H1 (cell line): ENCODE data around the gene SHISA7. TPM values are rescaled to one million over a fixed set of nuclear protein-coding genes. Genes with fewer than 3 reads are reported as not detected.

ENCODE experiments used
- CTCF ChIA-PET: fragments of 300-600 bp; sonication (Branson Sonifier 250); formaldehyde crosslinking; loops from one replicate; lab custom pipeline; 2021; ENCODE audit not compliant: partially characterized antibody; lab: Charles Lee
- POLR2A ChIA-PET: fragments of 300-600 bp; sonication (Branson Sonifier 250); formaldehyde crosslinking; loops from one replicate; lab custom pipeline; 2021; ENCODE audit warnings: inconsistent platforms; ENCODE audit not compliant: partially characterized antibody; lab: Charles Lee
- DNase-seq, 2 experiments: peaks; one replicate each; pipeline versions ENCODE4 v3.0.0 to v3.0.0-alpha.2; 2010 to 2022; ENCODE audit warnings: low spot score in 2 of 2, low read depth in 1 of 2, mixed read lengths in 1 of 2
- FAIRE-seq: peaks from 2 replicates; lab custom pipeline; 2011; peaks lifted over from hg19 to GRCh38; lab: Jason Lieb, UNC
- H2AFZ ChIP-seq: 2 replicates; pipeline ENCODE4 v1.8.1; 2012; ENCODE audit warnings: low read length, inconsistent platforms
- H2AK5ac ChIP-seq: 2 replicates; pipeline ENCODE4 v1.6.1; 2013; ENCODE audit warnings: low read depth, low read length
- H2BK120ac ChIP-seq: replicated peaks from 2 replicates; pipeline ENCODE3; 2013; ENCODE audit warnings: low read depth, low read length, inconsistent platforms
- H2BK12ac ChIP-seq: 2 replicates; pipeline ENCODE4 v1.6.1; 2013; ENCODE audit warnings: low read depth, low read length
- H2BK15ac ChIP-seq: 2 replicates; pipeline ENCODE4 v1.6.1; 2013; ENCODE audit warnings: low read length
- H2BK20ac ChIP-seq: 2 replicates; pipeline ENCODE4 v1.6.1; 2013; ENCODE audit warnings: low read length
- H2BK5ac ChIP-seq: 2 replicates; pipeline ENCODE4 v1.6.1; 2013; ENCODE audit warnings: low read depth, low read length
- H3K14ac ChIP-seq: 2 replicates; pipeline ENCODE4 v1.6.1; 2013; ENCODE audit warnings: inconsistent platforms; ENCODE audit not compliant: insufficient read length
- H3K18ac ChIP-seq: 2 replicates; pipeline ENCODE4 v1.6.1; 2013; ENCODE audit warnings: low read length; ENCODE audit errors: extremely low read depth
- H3K23ac ChIP-seq: 2 replicates; pipeline ENCODE4 v1.6.1; 2013; ENCODE audit warnings: inconsistent platforms; ENCODE audit not compliant: insufficient read length
- H3K23me2 ChIP-seq: 2 replicates; pipeline ENCODE4 v1.6.1; 2013; ENCODE audit warnings: low read depth, low read length
- H3K27ac ChIP-seq: 2 replicates; pipeline ENCODE4 v1.6.1; 2011; ENCODE audit warnings: low read depth, low read length, inconsistent platforms
- H3K27me3 ChIP-seq, 4 experiments: replicated peaks in 1 of 4; 1 replicate in 1 of 4; 2 replicates in 3 of 4; pipeline versions ENCODE4 v1.6.1 to v1.8.1; 2011 to 2013; ENCODE audit warnings: low read length in 3 of 4, mild to moderate bottlenecking in 3 of 4, inconsistent platforms in 2 of 4, mixed read lengths in 2 of 4, moderate library complexity in 1 of 4; ENCODE audit not compliant: control insufficient read depth in 3 of 4, insufficient read depth in 3 of 4; ENCODE audit errors: extremely low read depth in 1 of 4
- H3K36me3 ChIP-seq, 4 experiments: 2 replicates each; pipeline versions ENCODE4 v1.6.1 to v1.8.1; 2011 to 2013; ENCODE audit warnings: mild to moderate bottlenecking in 4 of 4, low read length in 3 of 4, moderate library complexity in 2 of 4, control low read depth in 1 of 4, inconsistent platforms in 1 of 4; ENCODE audit not compliant: insufficient read depth in 4 of 4, control insufficient read depth in 2 of 4
- H3K4ac ChIP-seq: replicated peaks from 2 replicates; pipeline ENCODE3; 2013; ENCODE audit warnings: low read length, low read depth, mixed read lengths, inconsistent platforms; ENCODE audit not compliant: insufficient read length
- H3K4me1 ChIP-seq, 4 experiments: replicated peaks in 1 of 4; 1 replicate in 1 of 4; 2 replicates in 3 of 4; pipeline versions ENCODE4 v1.6.1 to v1.8.1; 2011 to 2013; ENCODE audit warnings: low read length in 3 of 4, inconsistent platforms in 2 of 4, mixed read lengths in 1 of 4; ENCODE audit not compliant: insufficient read depth in 4 of 4, control insufficient read depth in 3 of 4
- H3K4me2 ChIP-seq, 2 experiments: 2 replicates each; pipeline versions ENCODE4 v1.6.1 to v1.8.1; 2011 to 2013; ENCODE audit warnings: low read depth in 2 of 2, low read length in 2 of 2, control low read depth in 1 of 2, inconsistent platforms in 1 of 2, mild to moderate bottlenecking in 1 of 2; ENCODE audit not compliant: insufficient read depth in 1 of 2
- H3K4me3 ChIP-seq, 4 experiments: fragments of 200-600, 300-600 bp in 1 of 4; sonication (generic), shearing (Covaris generic), sonication (Bioruptor Twin) in 1 of 4; 2 replicates each; pipeline versions ENCODE4 v1.5.1 to v1.8.1; 2011 to 2016; ENCODE audit warnings: low read length in 4 of 4, low read depth in 3 of 4, control low read depth in 2 of 4, inconsistent platforms in 2 of 4, mild to moderate bottlenecking in 2 of 4, mixed read lengths in 1 of 4, moderate library complexity in 1 of 4; ENCODE audit not compliant: insufficient read depth in 2 of 4; ENCODE audit errors: extremely low read depth in 1 of 4
- H3K56ac ChIP-seq: replicated peaks from 2 replicates; pipeline ENCODE3; 2013; ENCODE audit warnings: low read depth, mild to moderate bottlenecking, mixed read lengths, low read length, inconsistent platforms; ENCODE audit not compliant: insufficient read length
- H3K79me1 ChIP-seq: 2 replicates; pipeline ENCODE4 v1.6.1; 2013; ENCODE audit warnings: low read depth, low read length, control low read depth
- H3K79me2 ChIP-seq, 2 experiments: 2 replicates each; pipeline versions ENCODE4 v1.6.1 to v1.8.1; 2012 to 2013; ENCODE audit warnings: low read length in 2 of 2, mild to moderate bottlenecking in 2 of 2, inconsistent platforms in 1 of 2; ENCODE audit not compliant: insufficient read depth in 2 of 2, control insufficient read depth in 1 of 2
- H3K9ac ChIP-seq, 4 experiments: replicated peaks in 1 of 4; 1 replicate in 1 of 4; 2 replicates in 3 of 4; pipeline versions ENCODE4 v1.6.1 to v1.8.1; 2011 to 2013; ENCODE audit warnings: low read depth in 3 of 4, low read length in 3 of 4, control low read depth in 2 of 4, mild to moderate bottlenecking in 2 of 4, moderate library complexity in 2 of 4, inconsistent platforms in 1 of 4; ENCODE audit errors: extremely low read depth in 1 of 4
- H3K9me3 ChIP-seq, 2 experiments: 2 replicates each; pipeline versions ENCODE4 v1.6.1 to v1.8.1; 2012 to 2013; ENCODE audit warnings: mild to moderate bottlenecking in 2 of 2, moderate library complexity in 2 of 2, control low read depth in 1 of 2, inconsistent platforms in 1 of 2, low read depth in 1 of 2, low read length in 1 of 2, mixed read lengths in 1 of 2; ENCODE audit not compliant: insufficient read depth in 2 of 2
- H4K20me1 ChIP-seq, 2 experiments: replicated peaks in 1 of 2; 2 replicates each; pipeline versions ENCODE3 to v1.8.1; 2011 to 2013; ENCODE audit warnings: inconsistent platforms in 2 of 2, low read length in 2 of 2, mild to moderate bottlenecking in 1 of 2; ENCODE audit not compliant: insufficient read depth in 2 of 2, control insufficient read depth in 1 of 2
- H4K5ac ChIP-seq: 2 replicates; pipeline ENCODE4 v1.6.1; 2013; ENCODE audit warnings: low read length, low read depth, mixed read lengths, inconsistent platforms; ENCODE audit not compliant: insufficient read length
- H4K8ac ChIP-seq: 2 replicates; pipeline ENCODE4 v1.8.0; 2013; ENCODE audit warnings: mild to moderate bottlenecking, moderate library complexity, low read length, inconsistent platforms; ENCODE audit not compliant: insufficient read depth; ENCODE audit errors: extremely low read depth
- H4K91ac ChIP-seq: replicated peaks from 2 replicates; pipeline ENCODE3; 2013; ENCODE audit warnings: low read length, mixed read lengths, inconsistent platforms; ENCODE audit not compliant: insufficient read length
- BCL11A ChIP-seq, 2 experiments: IDR thresholded peaks; one replicate each; pipeline ENCODE4 v1.6.1; 2011; ENCODE audit warnings: low read depth in 2 of 2, low read length in 2 of 2, mild to moderate bottlenecking in 2 of 2
- BRCA1 ChIP-seq: IDR thresholded peaks from 2 replicates; pipeline ENCODE4 v1.6.1; 2012; ENCODE audit warnings: low read depth, low read length, improper control_type of control experiment
- CREB1 ChIP-seq: IDR thresholded peaks from 2 replicates; pipeline ENCODE4 v1.6.1; 2012; ENCODE audit warnings: inconsistent platforms
- CTBP2 ChIP-seq: IDR thresholded peaks from 2 replicates; pipeline ENCODE4 v1.7.0; 2011; ENCODE audit warnings: borderline replicate concordance, mild to moderate bottlenecking, moderate library complexity, mixed read lengths, low read length; ENCODE audit not compliant: insufficient read depth, insufficient read length
- HDAC6 ChIP-seq: IDR thresholded peaks from one replicate; pipeline ENCODE4 v1.7.1; 2012; ENCODE audit warnings: low read depth, mild to moderate bottlenecking, inconsistent platforms, low read length, moderate library complexity
- KDM1A ChIP-seq: fragments of 200-600, 300-600 bp; sonication (generic); IDR thresholded peaks from 2 replicates; pipeline ENCODE4 v1.7.1; 2016; ENCODE audit warnings: mild to moderate bottlenecking, low read length, borderline replicate concordance
- MAX ChIP-seq: IDR thresholded peaks from 2 replicates; pipeline ENCODE4 v1.6.1; 2012; ENCODE audit warnings: inconsistent platforms
- PHF8 ChIP-seq: fragments of 200-600 bp; sonication (generic); conservative IDR thresholded peaks from 2 replicates; pipeline ENCODE4 v1.7.1; 2012; ENCODE audit warnings: low read depth, mild to moderate bottlenecking, inconsistent platforms, low read length, moderate library complexity
- SAP30 ChIP-seq: fragments of 300-600 bp; sonication (generic); IDR thresholded peaks from 2 replicates; pipeline ENCODE4 v1.7.1; 2012; ENCODE audit warnings: low read length, moderate library complexity, mild to moderate bottlenecking, inconsistent platforms; ENCODE audit not compliant: insufficient read depth, insufficient replicate concordance
- SIN3A ChIP-seq, 2 experiments: IDR thresholded peaks in 1 of 2; conservative IDR thresholded peaks in 1 of 2; 2 replicates each; pipeline ENCODE4 v1.6.1; 2011 to 2012; ENCODE audit warnings: low read length in 2 of 2, improper control_type of control experiment in 1 of 2, low read depth in 1 of 2, mild to moderate bottlenecking in 1 of 2
- SIRT6 ChIP-seq: IDR thresholded peaks from one replicate; pipeline ENCODE4 v1.7.1; 2012; ENCODE audit warnings: low read length, inconsistent platforms
- TEAD4 ChIP-seq: IDR thresholded peaks from 2 replicates; pipeline ENCODE4 v1.6.1; 2012; ENCODE audit warnings: low read depth, low read length, inconsistent platforms, mixed read lengths
- YY1 ChIP-seq: IDR thresholded peaks from 2 replicates; pipeline ENCODE4 v1.6.1; 2011; ENCODE audit warnings: low read depth, mild to moderate bottlenecking, low read length
- ZNF274 ChIP-seq: IDR thresholded peaks from 2 replicates; pipeline ENCODE4 v1.7.0; 2012; ENCODE audit warnings: low read length, borderline replicate concordance; ENCODE audit errors: extremely low read depth
- WGBS, 2 experiments: shearing (Covaris generic) in 1 of 2; methylation state at CpG; one replicate each; pipeline versions ENCODE4 v1.1.6 to v1.1.7; 2013 to 2015; ENCODE audit warnings: low lambda C conversion rate in 2 of 2, mixed read lengths in 2 of 2, inconsistent platforms in 1 of 2, low coverage in 1 of 2, missing lambda C conversion rate in 1 of 2; ENCODE audit not compliant: insufficient replicate concordance in 2 of 2, insufficient coverage in 1 of 2, insufficient read length in 1 of 2; ENCODE audit errors: extremely low coverage in 1 of 2, missing lambda C conversion rate in 1 of 2; 5-methylcytosine and 5-hydroxymethylcytosine counted together
- polyA plus RNA-seq, 7 experiments: library from polyadenylated mRNA; depleted of rRNA in 3 of 7; stranded (reverse) in 5 of 7; unstranded in 2 of 7; fragments of >200 nt in 5 of 7; fragments of 200-250 nt in 2 of 7; gene quantifications; 1 replicate in 5 of 7; 2 replicates in 1 of 7; 4 replicates in 1 of 7; pipeline versions ENCODE4 v1.2.1 to v1.2.3, GENCODE V29; 2011 to 2013; ENCODE audit warnings: missing spikeins in 2 of 7, mixed read lengths in 2 of 7
- total RNA-seq: library from RNA; stranded (reverse); fragmentation: NEBNext Ultra II Directional; extraction: Animal tissue kit (Norgen Biotek cat#: 25700); gene quantifications from 2 replicates; pipeline ENCODE4 v1.2.1, GENCODE V29; 2021

Gene SHISA7
- total and polyA plus RNA-seq, 2 of the 8 experiments (the other 6 are each of a cell fraction or from before 2014, with no cell fraction given): 0.76 to 1.0 TPM

DNA sequence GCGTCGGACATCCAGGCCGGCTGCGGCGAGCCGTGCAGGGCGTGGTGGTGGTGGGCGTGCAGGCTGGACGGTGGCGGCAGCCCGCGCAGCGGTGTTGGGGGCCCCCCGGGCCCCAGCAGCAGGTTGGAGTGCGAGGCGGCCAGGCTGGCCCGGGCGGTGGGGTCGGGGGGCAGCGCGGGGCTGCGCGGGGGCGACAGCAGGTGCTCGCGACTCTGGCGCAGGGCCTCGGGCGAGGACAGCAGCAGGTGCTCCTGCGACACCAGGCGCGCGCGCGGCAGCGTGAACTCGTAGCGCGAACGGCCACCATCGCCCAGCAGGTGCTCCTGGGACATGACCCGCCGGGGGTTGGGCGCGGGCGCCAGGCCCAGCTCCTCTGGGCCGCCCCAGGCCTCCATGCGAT, 9.8 kb downstream of the SHISA7 start:
- Histone ChIP-seq H3K4ac (no peak overlapping the region), H4K5ac (no peak overlapping the region), H4K20me1 (peaks cover 2 to 15% of the 10 kb centered on the region in 2 experiments), H3K18ac (no peak overlapping the region), H3K9ac (no peak overlapping the region), H3K4me1 (peaks cover 0 to 3% (median 1%) of the 10 kb centered on the region in 4 experiments; a peak in 2 of 7 replicates), H2BK20ac (no peak overlapping the region), H3K4me2 (no peak overlapping the region), H3K9me3 (0 out of 4 replicates have a peak, but pooled peaks cover 0 to 9% of the 10 kb centered on the region in 2 experiments), H2AFZ (no peak overlapping the region), H3K56ac (no peak overlapping the region), H2BK5ac (no peak overlapping the region), H3K23me2 (peaks cover 13% of the 10 kb centered on the region; the same call in 1 of the 2 replicates), H3K79me1 (peaks cover 6% of the 10 kb centered on the region), H3K4me3 (no peak overlapping the region), H2AK5ac (no peak overlapping the region), H3K79me2 (no peaks in the 10 kb centered on the region), H3K36me3 (no peaks in the 10 kb centered on the region), H2BK15ac (no peak overlapping the region), H4K8ac (no peak overlapping the region), H3K14ac (no peak overlapping the region), H4K91ac (no peak overlapping the region), H3K27ac (no peak overlapping the region), H3K27me3 (peaks cover 0 to 3% (median 3%) of the 10 kb centered on the region in 4 experiments; a peak in 5 of 7 replicates), H3K23ac (no peak overlapping the region), H2BK120ac (no peak overlapping the region), H2BK12ac (no peak overlapping the region)
- 92% methylated on average over 30 of the region's 48 CpGs; no CpG with 5 or more reads in 1 of the 2 experiments for WGBS, 2 experiments
- CTCF ChIA-PET: no interaction called here
- FAIRE-seq (no peak), DNase-seq (no peak)
- POLR2A ChIA-PET: no interaction called here
- no peak for TF ChIP-seq BRCA1
- no peak for TF ChIP-seq ZNF274
- no peak for TF ChIP-seq SIRT6
- no peak for TF ChIP-seq BCL11A (IDR thresholded peaks at IDR 0.05; ENCODE audit: low read depth in 2 of 2, low read length in 2 of 2)
- TF ChIP-seq KDM1A: no peak
- TF ChIP-seq CTBP2: no peak
- no peak for TF ChIP-seq HDAC6
- TF ChIP-seq TEAD4: no peak
- no peak for TF ChIP-seq SIN3A (conservative IDR thresholded peaks at IDR 0.05 in 1 of 2, IDR thresholded peaks at IDR 0.05 in 1 of 2; ENCODE audit: low read depth in 1 of 2, low read length in 2 of 2)
- TF ChIP-seq PHF8: no peak
- TF ChIP-seq CREB1: no peak
- no peak for TF ChIP-seq MAX
- no peak for TF ChIP-seq YY1
- TF ChIP-seq SAP30: no peak
